ENCODE measurements around the gene SRSF11.

DNA sequence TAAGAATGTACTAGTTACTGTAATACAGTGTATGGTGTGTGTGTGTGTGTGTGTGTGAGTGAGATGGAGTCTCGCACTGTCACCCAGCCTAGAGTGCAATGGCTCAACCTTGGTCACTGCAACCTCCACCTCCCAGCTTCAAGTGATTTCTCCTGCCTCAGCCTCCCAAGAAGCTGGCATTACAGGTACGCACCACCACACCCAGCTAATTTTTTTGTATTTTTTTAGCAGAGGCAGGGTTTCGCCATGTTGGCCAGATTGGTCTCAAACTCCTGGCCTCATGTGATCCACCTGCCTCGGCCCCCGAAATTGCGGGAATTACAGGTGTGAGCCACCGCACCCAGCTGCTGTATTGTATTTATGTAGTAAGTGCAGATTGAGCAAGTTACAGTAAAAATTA is 12.9 kb upstream of the SRSF11 start:
- TF ChIP-seq EZH2 (IDR thresholded peaks at IDR 0.05; ENCODE audit: insufficient read depth, low read length), result no peak
- TF ChIP-seq, protein P1, sequence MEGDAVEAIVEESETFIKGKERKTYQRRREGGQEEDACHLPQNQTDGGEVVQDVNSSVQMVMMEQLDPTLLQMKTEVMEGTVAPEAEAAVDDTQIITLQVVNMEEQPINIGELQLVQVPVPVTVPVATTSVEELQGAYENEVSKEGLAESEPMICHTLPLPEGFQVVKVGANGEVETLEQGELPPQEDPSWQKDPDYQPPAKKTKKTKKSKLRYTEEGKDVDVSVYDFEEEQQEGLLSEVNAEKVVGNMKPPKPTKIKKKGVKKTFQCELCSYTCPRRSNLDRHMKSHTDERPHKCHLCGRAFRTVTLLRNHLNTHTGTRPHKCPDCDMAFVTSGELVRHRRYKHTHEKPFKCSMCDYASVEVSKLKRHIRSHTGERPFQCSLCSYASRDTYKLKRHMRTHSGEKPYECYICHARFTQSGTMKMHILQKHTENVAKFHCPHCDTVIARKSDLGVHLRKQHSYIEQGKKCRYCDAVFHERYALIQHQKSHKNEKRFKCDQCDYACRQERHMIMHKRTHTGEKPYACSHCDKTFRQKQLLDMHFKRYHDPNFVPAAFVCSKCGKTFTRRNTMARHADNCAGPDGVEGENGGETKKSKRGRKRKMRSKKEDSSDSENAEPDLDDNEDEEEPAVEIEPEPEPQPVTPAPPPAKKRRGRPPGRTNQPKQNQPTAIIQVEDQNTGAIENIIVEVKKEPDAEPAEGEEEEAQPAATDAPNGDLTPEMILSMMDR (IDR thresholded peaks at IDR 0.05; ENCODE audit: insufficient read depth, low read depth, low read length), result no peak
